Choroid plexus epithelial cell (primary cell): Measurements from ENCODE around the gene FKBP1B.
"Not testable (repeated sequence)": the region's sequence is repeated elsewhere in the genome, so short reads cannot be mapped to it uniquely, and the experiment has no call there.

Experiments used
- DNase-seq: peaks from one replicate; pipeline ENCODE4 v3.0.0-alpha.2; 2010; ENCODE audit warnings: low read depth
- H3K4me3 ChIP-seq: 2 replicates; pipeline ENCODE4 v1.5.1; 2011; ENCODE audit warnings: low read depth, mild to moderate bottlenecking, control low read depth, low read length, moderate library complexity
- TF ChIP-seq, protein P1 (sequence below): conservative IDR thresholded peaks from 2 replicates; pipeline ENCODE4 v1.5.1; 2011; ENCODE audit warnings: low read depth, mild to moderate bottlenecking, control low read depth, inconsistent platforms, low read length, moderate library complexity

Gene FKBP1B

GRCh38 chr2:24024018-24024417, 25.5 kb upstream of the FKBP1B start:
- DNase-seq: peak; percentile 74
- TF ChIP-seq, protein P1, sequence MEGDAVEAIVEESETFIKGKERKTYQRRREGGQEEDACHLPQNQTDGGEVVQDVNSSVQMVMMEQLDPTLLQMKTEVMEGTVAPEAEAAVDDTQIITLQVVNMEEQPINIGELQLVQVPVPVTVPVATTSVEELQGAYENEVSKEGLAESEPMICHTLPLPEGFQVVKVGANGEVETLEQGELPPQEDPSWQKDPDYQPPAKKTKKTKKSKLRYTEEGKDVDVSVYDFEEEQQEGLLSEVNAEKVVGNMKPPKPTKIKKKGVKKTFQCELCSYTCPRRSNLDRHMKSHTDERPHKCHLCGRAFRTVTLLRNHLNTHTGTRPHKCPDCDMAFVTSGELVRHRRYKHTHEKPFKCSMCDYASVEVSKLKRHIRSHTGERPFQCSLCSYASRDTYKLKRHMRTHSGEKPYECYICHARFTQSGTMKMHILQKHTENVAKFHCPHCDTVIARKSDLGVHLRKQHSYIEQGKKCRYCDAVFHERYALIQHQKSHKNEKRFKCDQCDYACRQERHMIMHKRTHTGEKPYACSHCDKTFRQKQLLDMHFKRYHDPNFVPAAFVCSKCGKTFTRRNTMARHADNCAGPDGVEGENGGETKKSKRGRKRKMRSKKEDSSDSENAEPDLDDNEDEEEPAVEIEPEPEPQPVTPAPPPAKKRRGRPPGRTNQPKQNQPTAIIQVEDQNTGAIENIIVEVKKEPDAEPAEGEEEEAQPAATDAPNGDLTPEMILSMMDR: peak; percentile 78
- no peak overlapping the region for H3K4me3 ChIP-seq

DNA sequence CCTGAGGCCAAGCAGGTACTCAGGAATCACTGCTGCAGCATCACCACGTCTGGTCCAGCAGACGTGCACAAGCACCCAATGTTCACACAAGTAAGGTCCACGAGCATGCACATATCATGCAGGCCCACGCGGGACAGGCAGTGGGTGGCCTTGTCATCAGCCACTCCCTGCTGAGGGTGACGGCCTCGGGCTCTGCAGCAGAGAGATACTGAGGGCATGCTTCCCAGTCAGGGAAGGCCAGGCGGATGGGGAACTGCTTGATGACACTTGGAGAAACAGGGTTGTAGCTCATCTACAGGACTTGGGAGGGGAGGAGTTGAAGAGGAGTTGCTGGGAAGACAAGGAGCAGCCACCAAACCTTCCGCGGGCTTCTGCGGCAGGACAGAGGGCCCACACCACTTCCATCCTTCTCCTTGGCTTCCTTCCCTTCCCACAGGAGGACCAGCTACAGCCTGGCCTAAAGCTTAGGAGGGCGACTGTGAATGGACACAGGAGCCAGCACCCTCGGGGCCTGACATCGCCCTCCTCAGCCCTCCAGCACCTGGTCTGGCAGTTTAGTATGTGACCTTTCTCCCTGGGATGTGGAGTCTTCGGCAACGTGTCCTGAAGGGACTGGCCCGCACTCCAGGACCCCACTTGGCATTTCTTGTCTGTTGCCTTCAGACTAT, 24.4 kb upstream of the FKBP1B start:
- H3K4me3 ChIP-seq: no peak overlapping the region
- TF ChIP-seq, protein P1: no peak
- no peak for DNase-seq

- TF ChIP-seq, protein P1: no peak
- H3K4me3 ChIP-seq: no peak overlapping the region
These were observed 23.3 kb upstream of the FKBP1B start for GRCh38 chr2:24026233-24026632.

GRCh38 chr2:24038786-24039499, 10.6 kb upstream of the FKBP1B start:
- TF ChIP-seq, protein P1: no peak
- no peak overlapping the region for H3K4me3 ChIP-seq
- no peak for DNase-seq

More at GRCh38 chr2:24026233-24026632, 23.3 kb upstream of the FKBP1B start:
- DNase-seq: no peak

DNA sequence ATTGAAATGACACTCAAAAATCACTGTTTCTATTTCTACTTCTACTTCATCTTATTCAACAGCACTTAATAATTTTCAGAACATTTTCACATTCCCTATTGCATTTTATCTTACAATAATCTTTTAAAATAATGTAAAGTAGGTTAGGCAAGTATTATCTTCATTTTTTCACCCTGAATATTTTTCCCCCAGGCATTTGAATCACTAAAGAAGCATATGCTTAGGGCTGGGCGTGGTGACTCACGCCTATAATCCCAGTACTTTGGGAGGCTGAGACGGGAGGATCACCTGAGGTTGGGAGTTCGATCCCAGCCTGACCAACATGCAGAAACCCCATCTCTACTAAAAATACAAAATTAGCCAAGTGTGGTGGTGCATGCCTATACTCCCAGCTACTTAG, 9.0 kb upstream of the FKBP1B start:
- TF ChIP-seq, protein P1: no peak
- no peak for DNase-seq
- H3K4me3 ChIP-seq: no peak overlapping the region

- not testable (repeated sequence) for H3K4me3 ChIP-seq, DNase-seq
These were observed 6.4 kb upstream of the FKBP1B start for GRCh38 chr2:24043133-24043532.

- TF ChIP-seq, protein P1: no peak
- DNase-seq: no peak
- H3K4me3 ChIP-seq: no peak overlapping the region
These were observed 3.7 kb upstream of the FKBP1B start for GRCh38 chr2:24045511-24046508.
